AML-193 (cell line): ENCODE measurements around the gene TMEM196.
"Not testable (repeated sequence)": the region's sequence is repeated elsewhere in the genome, so short reads cannot be mapped to it uniquely, and the experiment has no call there.

Experiments used
- DNase-seq, 2 experiments: peaks; one replicate each; lab custom pipeline; 2025; lab: John Stamatoyannopoulos, UW

TMEM196 gene

DNA sequence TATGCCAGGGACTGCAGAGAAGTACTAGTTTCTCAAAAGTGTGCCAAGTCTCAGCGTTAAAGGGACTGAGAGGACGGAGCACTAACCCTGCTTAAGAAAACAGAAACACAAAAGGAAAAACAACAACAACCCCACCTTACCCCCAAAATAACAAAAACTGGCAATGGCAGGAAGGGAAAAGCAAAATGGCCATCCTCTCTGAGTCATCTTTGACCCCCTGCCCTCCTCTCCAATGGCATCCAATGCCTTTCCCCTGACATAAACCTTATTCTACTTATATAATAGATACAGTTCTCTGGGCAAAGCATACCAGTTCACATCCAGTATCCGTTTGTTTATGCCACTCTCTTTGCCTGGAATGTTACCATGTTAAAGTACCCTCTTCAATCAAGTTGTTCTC is 66.2 kb downstream of the TMEM196 start:
- no peak for DNase-seq

- no peak for DNase-seq
These were observed 67.8 kb downstream of the TMEM196 start for GRCh38 chr7:19705663-19706062.

- DNase-seq = no peak
These were observed 71.9 kb downstream of the TMEM196 start for GRCh38 chr7:19701471-19701870.

GRCh38 chr7:19700936-19701335 is 72.5 kb downstream of the TMEM196 start:
- DNase-seq = no peak

- no peak for DNase-seq
These were observed 75.1 kb downstream of the TMEM196 start for GRCh38 chr7:19698331-19698730.

DNA sequence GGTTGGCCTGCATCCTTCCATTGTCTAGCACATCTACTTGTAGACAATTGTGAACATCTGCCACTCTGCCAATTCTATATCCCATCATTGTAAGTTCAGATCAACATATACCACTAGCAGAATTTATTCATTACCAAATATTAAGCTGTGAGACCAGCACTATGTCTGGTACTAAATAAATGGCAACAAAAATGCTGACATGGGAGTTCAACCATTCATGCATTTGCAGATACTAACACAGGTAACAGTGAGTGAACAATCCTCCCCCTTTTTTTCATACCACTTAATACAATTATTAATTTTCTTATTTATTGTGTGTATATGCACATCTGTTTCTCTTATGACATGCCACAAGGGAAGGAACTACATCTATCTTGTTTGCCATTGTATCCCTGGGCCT is 76.5 kb downstream of the TMEM196 start:
- no peak for DNase-seq

DNA sequence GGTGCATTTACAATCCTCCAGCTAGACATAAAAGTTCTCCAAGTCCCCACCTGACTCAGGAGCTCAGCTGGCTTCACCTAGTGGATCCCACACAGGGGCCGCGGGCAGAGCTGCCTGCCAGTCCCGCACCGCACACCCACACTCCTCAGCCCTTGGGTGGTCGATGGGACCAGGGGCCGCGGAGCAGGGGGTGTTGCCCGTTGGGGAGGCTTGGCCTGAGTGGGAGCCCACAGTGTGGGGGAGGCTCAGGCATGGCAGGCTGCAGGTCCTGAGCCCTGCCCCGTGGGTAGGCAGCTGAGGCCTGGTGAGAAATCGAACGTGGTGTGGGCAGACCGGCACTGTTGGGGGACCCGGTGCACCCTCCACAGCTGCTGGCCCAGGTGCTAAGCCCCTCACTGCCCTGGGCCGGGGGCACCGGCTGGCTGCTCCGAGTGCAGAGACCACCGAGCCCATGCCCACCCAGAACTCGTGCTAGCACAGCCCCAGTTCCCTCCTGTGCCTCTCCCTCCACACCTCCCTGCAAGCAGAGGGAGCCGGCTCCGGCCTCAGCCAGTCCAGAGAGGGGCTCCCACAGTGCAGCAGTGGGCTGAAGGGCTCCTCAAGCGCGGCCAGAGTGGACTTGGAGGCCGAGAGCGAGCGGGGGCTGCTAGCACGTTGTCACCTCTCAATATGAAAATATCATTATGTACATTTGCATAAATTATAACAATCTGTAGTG is 81.1 kb downstream of the TMEM196 start:
- no peak for DNase-seq

GRCh38 chr7:19690736-19691135 is 82.7 kb downstream of the TMEM196 start:
- DNase-seq = no peak

DNA sequence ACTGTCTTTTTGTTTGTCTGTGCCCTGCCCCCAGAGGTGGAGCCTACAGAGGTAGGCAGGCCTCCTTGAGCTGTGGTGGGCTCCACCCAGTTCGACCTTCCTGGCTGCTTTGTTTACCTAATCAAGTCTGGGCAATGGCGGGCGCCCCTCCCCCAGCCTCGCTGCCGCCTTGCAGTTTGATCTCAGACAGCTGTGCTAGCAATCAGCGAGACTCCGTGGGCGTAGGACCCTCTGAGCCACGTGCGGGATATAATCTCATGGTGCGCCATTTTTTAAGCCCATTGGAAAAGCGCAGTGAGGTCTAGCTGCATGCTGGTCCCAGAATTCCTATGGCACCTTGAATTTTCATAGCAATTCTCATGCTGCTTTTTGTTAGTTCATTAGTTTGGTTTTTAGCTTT is 84.3 kb downstream of the TMEM196 start:
- DNase-seq = not testable (repeated sequence)

DNA sequence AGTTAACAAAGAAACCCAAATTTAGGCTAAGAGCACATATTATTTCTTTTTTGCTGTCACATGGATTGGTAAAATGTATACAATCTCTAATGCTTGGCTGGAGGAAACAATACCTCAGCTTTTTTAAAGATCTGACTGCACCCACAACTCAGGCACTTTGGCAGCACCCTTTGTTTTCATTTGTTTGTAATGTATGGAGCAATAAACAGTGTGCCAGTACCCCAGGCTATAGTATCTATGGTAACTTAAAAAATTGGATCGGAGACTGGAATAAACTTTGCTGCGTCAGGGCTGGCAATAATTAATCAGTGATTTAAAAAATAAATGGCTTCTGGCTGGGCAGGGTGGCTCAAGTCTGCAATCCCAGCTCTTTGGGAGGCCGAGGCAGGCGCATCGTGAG is 91.8 kb downstream of the TMEM196 start:
- DNase-seq = no peak

- peak; percentile 14 to 26 for DNase-seq
These were observed 96.2 kb downstream of the TMEM196 start for GRCh38 chr7:19677180-19677579.

- DNase-seq = no peak
These were observed 97.6 kb downstream of the TMEM196 start for GRCh38 chr7:19675816-19676215.

GRCh38 chr7:19674266-19674960 is 99.0 kb downstream of the TMEM196 start:
- DNase-seq = no peak

DNA sequence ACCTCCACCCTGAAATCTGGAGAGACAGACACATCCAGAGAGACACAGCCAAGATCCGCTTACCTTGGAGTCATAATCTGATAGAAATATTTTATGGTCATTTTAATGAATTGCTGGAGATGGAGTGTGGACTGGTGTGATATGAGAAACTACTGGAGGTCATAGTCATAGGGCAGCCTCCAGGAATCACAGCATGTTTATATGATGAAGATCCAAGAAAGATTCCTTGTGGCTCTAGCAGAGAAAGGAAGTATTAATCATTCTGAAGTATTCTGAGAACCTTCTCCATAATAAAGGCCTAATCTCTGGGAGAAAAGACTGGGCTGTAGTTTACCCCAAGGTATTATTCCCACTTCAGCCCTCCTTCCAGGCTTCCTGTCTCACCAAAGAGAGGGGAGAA is 102.6 kb downstream of the TMEM196 start:
- DNase-seq = no peak
